HG03439 (cell line): ENCODE data around the gene NRAS.
"Not testable (repeated sequence)": the region's sequence is repeated elsewhere in the genome, so short reads cannot be mapped to it uniquely, and the experiment has no call there.

ENCODE experiments used
- ATAC-seq: cut with Tn5 transposase; IDR thresholded peaks from one replicate; pipeline ENCODE4 v1.9.1; 2021; ENCODE audit warnings: mild to moderate bottlenecking, moderate library complexity; ENCODE audit not compliant: unreplicated experiment

Gene NRAS

DNA sequence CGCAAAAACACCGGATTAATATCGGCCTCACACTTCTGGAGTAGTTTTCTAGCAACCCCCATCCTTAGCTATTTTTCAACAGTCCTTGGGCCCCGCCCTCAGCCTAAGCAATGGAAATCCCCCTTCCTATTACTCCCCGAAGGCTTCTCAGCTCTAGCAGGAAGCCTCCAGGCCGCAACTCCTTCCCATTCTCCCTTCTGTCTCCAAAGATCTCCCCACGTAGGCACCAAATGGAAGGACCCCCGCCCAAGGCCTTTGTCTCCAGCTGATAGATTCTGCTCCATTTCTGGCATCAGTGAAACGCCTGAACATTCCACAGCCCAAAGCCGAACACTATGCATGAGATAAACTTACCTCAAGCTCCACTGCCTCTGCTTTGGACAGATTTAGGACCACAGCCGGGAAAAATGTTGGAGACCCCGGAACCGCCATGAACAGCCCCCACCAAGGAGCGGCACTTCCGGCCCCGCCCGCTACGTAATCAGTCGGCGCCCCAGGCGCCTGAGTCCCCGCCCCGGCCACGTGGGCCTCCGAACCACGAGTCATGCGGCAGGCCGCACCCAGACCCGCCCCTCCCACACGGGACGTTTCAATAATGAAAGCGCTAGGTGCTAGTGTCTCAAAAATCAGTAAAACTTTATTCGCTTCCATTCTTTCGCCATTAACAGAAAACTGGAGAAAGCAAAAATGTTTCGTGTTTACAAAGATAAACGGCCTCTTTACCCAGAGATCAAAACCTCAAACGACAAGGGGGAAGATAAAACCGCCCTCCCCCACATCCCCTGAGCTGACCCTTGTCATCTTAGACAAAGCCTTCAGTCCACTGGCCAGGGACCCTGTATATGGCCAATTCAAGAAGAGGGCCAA, at the start of gene NRAS:
Gene NRAS, minus strand, starts transcription at position 468 of the 867 bp plus-strand sequence. CDS start 611 bp downstream, outside the sequence.
- peak; percentile 88 for ATAC-seq

DNA sequence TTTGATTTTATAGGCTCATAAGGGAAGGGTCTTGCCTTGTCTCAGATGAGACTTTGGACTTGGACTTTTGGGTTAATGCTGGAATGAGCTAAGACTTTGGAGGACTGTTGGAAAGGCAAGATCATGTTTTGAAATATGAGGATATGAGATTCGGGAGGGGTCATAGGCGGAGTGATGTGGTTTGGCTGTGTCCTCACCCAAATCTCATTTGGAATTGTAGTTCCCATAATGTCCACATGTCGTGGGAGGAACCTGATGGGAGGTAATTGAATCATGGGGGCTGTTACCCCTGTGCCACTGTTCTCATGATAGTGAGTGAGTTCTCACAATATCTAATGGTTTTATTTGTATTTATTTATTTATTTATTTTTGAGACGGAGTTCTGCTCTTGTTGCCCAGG, 48.1 kb upstream of the NRAS start:
- ATAC-seq: no peak

DNA sequence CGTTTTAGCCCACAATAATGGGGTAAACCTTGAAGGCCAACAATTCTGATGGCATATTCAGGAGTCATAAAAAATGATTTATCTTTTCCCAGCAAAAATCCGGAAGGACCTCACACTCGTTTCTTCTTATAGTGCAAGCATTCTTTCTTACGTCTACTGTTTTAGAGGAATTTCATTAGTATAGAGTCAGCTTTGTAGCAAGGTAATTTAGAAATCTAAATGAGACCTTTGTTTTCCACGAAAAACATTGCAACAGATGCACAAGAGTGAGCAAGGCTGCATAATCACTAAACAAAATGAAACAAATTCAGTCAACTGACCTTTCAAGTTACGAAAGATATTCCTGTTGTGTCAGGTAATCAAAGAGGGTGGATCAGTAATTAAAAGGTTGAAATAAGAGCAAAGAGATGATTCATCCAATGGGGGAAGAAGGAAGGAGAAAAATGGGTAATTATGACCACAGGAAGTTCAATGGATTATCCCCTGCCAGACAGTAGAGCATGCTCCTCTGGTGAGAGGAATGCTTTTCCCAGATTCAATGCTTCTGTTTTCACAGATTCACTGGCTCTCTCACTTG, 41.8 kb upstream of the NRAS start:
- no peak for ATAC-seq

DNA sequence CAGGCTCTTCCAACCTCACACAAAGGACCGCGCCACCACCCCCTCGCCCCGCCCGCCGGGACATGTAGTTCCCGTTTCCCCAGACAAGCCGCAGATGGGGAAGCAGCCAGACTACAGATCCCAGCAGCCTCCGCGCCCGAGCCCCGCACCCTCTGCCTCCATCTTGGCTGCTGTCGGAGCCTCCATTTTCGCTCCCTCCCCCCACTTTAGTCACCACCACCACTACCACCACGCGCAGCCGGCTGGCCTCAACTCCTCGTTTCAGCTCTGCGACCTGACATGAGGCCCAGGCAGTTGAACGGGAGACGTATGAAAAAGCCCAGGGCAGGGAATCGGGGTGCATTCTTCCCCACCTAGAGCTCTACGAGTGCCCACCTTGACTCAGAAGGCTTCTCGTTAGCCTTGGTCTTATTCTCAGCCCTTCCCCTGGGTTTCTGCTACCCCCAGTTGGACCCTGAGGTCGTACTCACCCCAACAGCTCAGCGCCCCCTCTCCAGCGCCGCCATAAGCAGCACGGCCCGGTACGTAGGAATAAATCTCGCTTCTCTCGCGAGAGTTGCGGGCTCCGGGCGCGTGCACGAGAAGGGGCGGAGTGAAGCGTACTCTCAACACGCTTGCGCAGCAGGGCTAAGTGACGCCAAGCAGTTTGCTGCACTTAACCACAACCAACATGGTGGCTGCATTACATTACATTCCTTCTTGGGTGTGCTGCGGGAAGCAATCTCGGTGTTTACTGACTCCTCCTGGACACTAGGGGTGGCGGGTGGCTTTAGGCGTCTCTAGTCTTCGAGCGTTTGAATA, 41.1 kb upstream of the NRAS start, which contains the start of gene CSDE1:
Gene CSDE1, minus strand, starts transcription at position 530 of the 801 bp plus-strand sequence. CDS start 18,094 bp downstream, outside the sequence.
- peak; percentile 80 for ATAC-seq

DNA sequence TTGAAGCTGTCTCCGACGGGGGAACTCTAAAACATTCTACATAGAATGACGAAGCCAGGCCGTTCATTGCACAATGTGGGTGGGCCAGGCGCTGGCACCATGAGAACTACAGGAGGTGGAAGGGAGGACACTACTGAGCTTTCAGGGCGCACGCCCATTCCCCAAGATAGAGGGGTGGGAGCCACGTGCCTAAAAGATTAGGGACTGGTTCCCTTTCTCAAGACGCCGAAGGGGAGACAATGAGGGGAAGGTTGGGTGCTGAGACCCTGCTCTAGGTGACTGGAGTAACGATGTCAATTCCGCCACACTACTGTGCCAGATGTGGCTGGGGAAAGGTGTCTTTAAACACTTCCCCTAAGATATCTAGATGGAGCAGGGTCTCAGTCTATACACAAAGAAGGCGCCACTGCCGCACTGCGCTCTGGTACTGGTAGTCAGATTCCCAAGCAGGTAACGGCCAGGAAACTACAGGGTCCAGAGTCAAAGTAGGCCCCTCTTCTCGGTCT, 40.4 kb upstream of the NRAS start:
- ATAC-seq: no peak

DNA sequence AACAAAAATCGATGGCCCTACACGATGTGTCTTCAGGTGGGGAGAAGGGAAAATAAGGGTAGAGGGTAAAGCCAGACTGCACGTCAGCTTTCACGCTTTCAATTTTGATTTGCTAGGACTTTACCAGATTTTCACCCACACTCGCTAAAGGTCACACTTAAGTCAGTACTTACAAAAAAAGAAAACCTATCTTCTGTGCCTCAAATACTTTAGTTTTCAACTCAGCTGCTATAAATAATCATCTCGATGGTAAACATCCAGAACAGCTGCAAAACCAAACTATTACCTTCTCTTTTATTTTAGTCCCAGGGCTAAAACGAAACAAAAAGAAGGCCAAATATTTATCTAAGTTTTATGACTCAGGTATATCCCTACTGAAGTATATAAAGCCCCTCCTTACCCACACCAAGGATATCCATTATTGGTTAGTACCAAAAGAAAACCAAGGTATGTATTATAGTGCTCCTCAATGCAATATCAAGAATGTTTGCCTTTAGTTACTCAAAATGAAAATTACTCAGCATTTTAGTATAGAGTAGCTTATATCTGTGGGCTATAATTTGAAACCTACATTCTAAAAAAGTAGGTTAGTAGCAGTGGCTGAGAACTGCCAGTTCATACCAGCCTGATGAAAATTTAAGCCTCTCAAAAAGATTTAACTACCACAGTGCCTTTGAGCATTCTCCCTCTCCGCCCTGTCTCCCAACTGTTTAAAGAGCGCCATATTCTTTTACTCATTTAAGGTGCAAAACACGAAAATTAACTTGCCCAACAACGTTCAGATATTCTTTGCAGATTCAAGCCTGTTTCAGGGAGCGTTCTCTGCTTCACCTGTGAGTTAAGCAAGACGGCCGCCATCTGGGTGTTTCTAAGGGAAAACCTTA, 39.7 kb upstream of the NRAS start:
- ATAC-seq: peak; percentile 43

DNA sequence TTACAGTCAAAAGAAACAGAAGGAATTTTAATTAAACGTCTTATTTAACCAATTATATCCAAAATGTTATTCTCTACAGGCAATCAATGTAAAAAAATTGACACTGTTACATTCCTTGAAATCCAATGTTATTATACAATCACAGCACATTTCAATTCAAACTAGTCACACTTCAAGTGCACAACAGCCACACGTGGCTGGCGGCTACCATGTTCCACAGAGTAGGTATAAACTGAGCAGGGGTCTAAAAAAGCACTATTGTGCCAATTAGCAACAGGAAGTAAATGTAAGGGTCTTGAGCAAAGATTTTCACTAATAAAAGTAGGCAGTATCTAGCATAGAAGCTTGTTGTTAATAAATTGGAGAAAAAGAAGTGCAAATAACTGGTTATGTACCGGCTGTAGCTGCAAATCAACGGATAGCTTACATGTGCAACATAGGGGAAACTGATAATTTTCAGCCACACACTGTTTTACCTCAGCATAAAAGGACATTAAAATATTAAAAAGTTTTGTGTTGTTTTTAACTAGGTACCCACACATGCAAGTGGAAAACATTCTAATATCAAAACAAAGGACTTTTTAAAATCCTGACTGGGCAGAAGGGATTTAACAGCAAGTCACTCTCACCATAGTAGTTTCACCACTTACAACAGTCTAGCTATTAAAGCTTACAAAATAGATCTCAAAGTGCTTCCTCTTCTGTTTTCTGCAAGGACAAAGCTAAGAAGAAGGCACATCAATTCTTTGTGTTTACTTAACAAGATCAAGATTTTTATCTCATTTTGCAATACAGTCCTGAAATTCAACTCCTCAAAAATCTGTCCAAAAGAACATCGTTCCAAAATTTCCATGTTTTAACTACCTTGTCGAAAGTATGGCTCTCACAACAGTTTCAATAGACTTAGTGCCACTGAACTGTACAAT, 38.7 kb upstream of the NRAS start:
- no peak for ATAC-seq

DNA sequence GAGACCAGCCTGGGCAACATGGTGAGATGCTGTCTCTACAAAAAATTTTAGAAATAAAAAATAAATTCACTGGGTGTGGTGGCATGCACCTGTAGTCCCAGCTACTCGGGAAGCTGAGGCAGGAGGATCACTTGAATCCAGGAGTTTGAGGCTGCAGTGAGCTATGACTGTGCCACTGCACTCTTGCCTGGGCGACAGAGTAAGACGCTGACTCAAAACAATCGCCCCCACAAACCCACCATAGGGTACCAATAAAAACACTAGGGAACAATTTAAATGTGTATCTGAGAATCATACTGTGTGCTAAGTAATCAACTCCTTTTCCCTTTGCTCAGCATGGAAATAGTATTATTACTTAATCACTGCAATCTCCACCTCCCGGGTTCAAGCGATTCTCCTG, 37.1 kb upstream of the NRAS start:
- not testable (repeated sequence) for ATAC-seq

DNA sequence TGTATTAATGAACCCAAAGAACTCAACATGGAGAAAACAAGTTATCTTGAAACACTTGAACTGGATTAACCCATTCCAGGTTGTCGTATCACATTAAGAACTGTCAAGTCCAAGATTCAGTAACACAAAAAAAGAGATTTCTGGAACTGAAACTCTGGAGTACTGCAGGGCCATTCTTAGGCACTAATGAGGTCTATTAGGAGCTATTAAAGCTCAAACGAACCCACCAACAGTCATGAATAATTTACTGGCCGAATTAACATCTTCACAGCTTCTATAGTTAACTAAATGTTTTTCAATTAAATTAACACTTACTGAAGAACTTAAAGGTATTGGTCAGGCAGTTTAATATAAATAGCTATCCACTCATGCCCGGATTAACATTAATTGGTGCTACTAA, 36.6 kb upstream of the NRAS start:
- no peak for ATAC-seq

DNA sequence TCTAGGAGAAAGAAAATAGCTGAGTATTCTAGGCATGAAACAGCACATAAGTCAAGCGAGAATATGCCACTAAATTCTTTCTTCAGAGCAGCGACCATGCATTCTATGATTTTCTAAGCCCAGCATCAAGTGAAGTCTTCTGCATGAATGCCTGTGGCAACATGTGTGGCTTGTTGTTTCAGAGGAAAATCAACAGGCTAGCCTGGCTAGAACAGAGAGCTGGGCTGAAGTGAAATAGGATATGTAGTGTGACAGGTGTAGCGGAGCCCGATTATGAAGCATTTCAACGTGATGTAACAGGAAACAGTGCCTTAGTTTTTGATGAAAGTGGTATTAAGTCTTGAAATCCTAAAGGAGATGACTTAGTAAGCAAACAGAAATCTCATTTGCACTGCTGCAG, 34.2 kb upstream of the NRAS start:
- no peak for ATAC-seq

DNA sequence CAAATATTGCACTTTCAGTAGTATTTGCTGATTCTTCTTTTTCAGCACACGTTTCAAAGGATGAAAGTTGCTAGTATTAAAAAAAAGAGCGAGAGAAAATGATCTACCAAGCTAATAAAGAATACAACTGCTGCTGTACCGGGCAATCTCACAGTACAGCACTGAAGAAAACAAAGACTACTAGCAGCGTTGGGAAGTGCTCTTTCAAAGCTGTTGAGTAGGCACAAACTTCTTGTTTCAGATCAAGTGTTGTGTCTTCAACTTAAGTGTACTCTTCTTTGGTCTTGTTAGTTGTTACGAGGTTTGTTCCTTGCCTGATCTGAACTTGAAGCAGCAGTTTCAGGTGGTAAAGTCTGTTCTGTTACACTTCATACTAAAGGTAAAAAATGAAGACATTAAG, 33.3 kb upstream of the NRAS start:
- no peak for ATAC-seq

DNA sequence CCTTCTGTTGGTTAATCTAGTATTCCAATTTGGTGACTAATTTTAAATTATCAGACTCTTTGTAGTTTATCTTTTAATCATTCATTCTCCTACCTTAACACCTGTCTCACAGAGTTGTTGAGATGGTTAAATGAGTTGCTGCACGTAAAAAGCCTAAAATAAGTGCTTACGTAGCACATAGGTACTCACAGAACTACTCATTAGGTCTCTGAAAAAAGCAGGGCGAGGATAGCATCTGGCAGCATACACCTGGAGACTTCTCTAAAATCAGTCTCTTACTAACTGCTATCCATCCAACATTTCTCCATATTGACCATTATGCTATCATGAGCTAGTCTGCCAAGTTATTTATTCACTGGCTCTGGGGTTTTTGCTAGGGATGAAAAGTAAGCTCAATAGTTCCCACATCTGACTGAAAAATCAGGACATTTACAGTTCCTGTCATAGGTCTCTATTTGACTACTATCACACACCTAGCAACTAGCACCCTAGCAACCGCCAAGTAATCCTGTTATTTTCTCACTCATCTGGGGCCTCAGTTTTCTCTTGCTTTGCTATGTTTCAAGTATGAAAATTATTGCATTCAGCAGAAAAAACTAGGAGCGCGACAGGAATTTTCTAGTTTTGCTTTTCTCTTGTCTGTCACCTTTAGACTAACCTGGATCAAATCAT, 30.0 kb upstream of the NRAS start:
- no peak for ATAC-seq

DNA sequence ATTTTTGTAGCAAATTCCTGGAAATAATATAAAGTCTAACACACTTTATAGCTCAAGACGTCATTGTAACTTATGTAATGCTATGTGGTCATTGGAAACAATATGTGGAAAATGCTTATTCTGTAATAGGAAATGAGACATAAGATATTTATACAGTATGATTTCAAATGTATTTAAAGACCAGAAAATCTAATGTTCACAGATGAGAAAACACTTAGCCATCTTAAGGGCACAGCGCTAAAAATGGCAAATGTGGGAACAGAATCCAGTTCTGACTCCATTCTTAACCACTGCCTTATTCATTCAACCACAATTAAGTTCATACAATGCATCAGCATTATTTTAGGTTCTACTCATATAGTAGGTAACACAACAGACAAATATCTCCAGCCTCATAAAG, 28.7 kb upstream of the NRAS start:
- no peak for ATAC-seq

DNA sequence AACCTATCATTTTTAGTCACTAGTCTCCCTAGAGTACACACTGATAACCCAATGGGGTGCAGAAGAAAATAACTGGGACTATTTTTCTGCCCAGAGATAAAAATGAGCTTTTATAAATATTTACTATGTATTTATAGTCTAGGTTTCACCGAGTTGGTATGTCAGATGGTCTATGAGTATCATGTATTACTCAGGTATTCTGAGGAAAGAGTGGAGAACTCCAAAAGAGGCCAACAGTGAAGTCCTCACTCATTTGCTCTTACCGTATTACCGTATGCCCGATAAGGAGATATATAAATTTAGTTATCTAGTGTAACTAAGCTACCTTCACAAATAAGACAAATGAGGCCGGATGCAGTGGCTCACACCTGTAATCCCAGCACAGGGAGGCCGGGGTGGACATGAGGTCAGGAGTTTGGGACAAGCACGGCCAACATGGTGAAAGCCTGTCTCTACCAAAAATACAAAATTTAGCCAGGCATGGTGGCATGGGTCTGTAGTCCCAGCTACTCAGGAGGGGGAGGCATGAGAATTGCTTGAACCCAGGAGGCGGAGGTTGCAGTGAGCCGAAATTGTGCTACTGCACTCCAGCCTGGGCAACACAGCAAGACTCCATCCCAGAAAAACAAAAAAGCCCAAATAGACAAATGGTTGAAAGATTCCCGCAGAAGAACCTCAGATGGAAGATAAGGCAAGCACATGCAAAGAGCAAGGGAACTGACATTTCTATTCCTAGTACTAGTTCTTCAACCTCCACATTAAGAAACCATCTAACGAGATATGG, 25.6 kb upstream of the NRAS start:
- ATAC-seq: no peak

DNA sequence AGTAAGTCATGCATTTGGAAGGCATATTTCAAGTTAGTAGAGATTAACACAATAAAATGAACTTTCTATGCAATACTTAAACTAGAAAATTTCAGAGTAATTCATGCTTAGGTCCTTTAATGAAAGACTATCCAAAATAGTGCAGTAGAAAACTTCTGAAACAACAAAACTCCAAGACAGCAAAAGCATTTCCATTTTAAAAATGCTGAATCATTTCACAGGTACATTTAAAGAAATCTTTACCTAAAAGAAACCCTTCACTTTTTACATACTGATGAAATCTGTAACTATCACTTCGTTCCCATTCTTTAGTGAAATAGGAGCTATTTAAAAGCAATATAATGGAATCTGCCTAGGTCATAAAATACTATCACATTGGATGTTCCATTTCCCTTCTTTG, 23.8 kb upstream of the NRAS start:
- ATAC-seq: no peak

DNA sequence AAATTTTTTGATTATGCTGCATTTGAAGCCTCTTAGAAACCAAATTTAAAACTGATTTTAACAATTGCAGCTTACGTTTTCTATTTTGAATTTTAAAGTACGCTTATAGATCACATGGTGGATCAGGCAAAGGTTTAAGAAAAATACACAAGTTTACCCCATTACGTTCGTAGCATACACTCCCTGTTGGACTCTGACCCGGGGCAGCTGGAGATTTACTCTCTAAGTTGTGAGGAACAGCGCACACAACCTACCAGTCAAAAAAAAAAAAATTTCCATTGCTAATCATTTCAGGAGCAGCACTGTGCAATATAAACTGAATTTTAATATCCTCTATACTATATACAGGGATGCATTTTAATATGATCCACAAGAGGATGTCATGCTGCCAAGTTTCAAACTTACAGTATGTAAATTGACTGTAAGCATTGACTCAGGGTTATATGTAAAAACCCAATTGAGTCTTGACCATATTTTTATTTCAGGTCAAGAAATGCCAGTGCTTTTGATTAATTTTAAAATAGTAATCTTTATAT, 20.8 kb upstream of the NRAS start:
- ATAC-seq: no peak

DNA sequence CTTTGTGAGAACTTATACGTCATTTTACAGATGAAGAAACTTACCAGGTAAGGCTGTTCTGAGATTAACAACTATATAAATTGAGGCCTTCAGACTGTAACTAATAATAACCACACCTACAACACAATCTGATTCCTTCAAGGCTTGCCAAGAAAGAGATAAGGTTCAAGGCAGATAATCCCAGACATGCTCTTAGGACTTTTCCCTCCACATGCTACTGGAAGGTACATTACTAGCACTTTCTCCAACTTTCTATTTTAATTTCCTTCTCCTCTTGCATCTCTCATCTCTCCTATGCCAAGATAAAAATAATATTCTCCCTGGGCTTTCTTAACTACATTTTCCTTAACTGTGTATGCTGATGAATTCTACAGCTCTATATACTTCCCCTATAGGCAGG, 18.9 kb upstream of the NRAS start:
- ATAC-seq: no peak

DNA sequence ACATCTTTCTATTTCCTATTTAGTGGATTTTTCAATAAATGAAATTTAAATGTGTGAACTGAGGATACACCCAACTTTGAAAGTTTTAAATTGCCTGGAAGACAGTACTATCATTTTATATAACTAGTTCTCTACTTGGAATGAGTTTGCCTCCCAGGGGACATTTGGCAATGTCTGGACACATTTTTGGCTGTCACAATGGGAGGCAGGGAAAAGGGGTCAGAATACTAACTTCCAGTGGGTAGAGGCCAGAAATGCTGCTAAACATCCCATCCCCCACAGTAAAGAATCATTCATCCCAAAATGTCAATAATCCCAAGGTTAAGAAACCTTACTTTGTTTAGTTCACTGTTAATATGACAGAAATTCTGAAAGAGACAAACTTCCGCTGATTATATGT, 13.2 kb upstream of the NRAS start:
- ATAC-seq: no peak
